HCT116 (cell line): ENCODE results near the gene C1orf50.

Experiments used
- CTCF ChIP-seq, 3 experiments: fragments of 200-600 bp in 1 of 3; sonication (generic) in 1 of 3; IDR thresholded peaks in 2 of 3; conservative IDR thresholded peaks in 1 of 3; 2 replicates each; pipeline ENCODE4 v1.5.1; 2012 to 2017; ENCODE audit warnings: low read depth in 2 of 3, low read length in 2 of 3, antibody characterized with exemption in 1 of 3, borderline replicate concordance in 1 of 3, control low read depth in 1 of 3, mild to moderate bottlenecking in 1 of 3, mixed read lengths in 1 of 3, mixed run types in 1 of 3, moderate library complexity in 1 of 3; ENCODE audit not compliant: insufficient read depth in 1 of 3
- ELF1 ChIP-seq: IDR thresholded peaks from 2 replicates; pipeline ENCODE4 v1.6.1; 2012; ENCODE audit warnings: low read depth, borderline replicate concordance
- EZH2 ChIP-seq: fragments of 200-600 bp; sonication (generic); IDR thresholded peaks from 2 replicates; pipeline ENCODE4 v1.6.1; 2017; ENCODE audit warnings: antibody characterized with exemption, mixed run types
- POLR2A ChIP-seq: IDR thresholded peaks from 2 replicates; pipeline ENCODE4 v1.7.0; 2011; ENCODE audit warnings: borderline replicate concordance; ENCODE audit not compliant: insufficient read depth, insufficient read length; ENCODE audit errors: extremely low read depth
- RAD21 ChIP-seq: IDR thresholded peaks from 2 replicates; pipeline ENCODE4 v1.6.1; 2012; ENCODE audit warnings: low read depth, mild to moderate bottlenecking
- SIN3A ChIP-seq: IDR thresholded peaks from 2 replicates; pipeline ENCODE4 v1.6.1; 2012; ENCODE audit warnings: low read depth
- ZFX ChIP-seq: fragments of 450-650 bp; IDR thresholded peaks from 2 replicates; pipeline ENCODE4 v1.6.1; 2017

- TF ChIP-seq EZH2 (no peak), POLR2A (no peak), CTCF (IDR thresholded peaks at IDR 0.05 in 2 of 3, conservative IDR thresholded peaks at IDR 0.05 in 1 of 3; ENCODE audit: borderline replicate concordance in 1 of 3, insufficient read depth in 1 of 3, low read depth in 2 of 3, low read length in 2 of 3) (no peak), ZFX (no peak), RAD21 (no peak), ELF1 (no peak), SIN3A (no peak)
These were observed 21.2 kb upstream of the C1orf50 start for GRCh38 chr1:42745851-42746250.
